Sigmoid colon (tissue), 7 donors: ENCODE measurements around the gene KCNJ10. TPM values are rescaled to one million over a fixed set of nuclear protein-coding genes. Genes with fewer than 3 reads are reported as not detected.

Experiments
- DNase-seq: peaks from one replicate; pipeline ENCODE4 v3.0.0-alpha.2; 2019
- H3K27ac ChIP-seq, 4 donors: fragments of 200-600 bp; sonication (generic); one replicate each; pipeline ENCODE4 v1.5.1; 2016 to 2019; ENCODE audit warnings: mild to moderate bottlenecking in 1 of 4
- H3K27me3 ChIP-seq, 3 donors: fragments of 200-600 bp; sonication (generic); one replicate each; pipeline ENCODE4 v1.5.1; 2019; ENCODE audit warnings: mild to moderate bottlenecking in 1 of 3
- H3K36me3 ChIP-seq, 4 donors: fragments of 200-600 bp; sonication (generic); one replicate each; pipeline ENCODE4 v1.5.1; 2016 to 2019
- H3K4me1 ChIP-seq, 4 donors: fragments of 200-600 bp; sonication (generic); one replicate each; pipeline ENCODE4 v1.5.1; 2017 to 2019
- H3K4me3 ChIP-seq, 4 donors: fragments of 200-600 bp; sonication (generic); one replicate each; pipeline ENCODE4 v1.5.1; 2017 to 2019; ENCODE audit warnings: mild to moderate bottlenecking in 2 of 4, moderate library complexity in 1 of 4
- H3K9me3 ChIP-seq, 4 donors: fragments of 200-600 bp in 3 of 4; sonication (generic) in 3 of 4; one replicate each; pipeline versions ENCODE4 v1.5.1 to v1.6.1; 2013 to 2019
- EP300 ChIP-seq, 4 donors: sonication (generic); formaldehyde crosslinking; IDR thresholded peaks; one replicate each; pipeline ENCODE4 v1.6.1; 2017; ENCODE audit warnings: antibody characterized with exemption in 4 of 4
- POLR2A ChIP-seq, 2 donors: fragments of 450-650 bp; IDR thresholded peaks; one replicate each; pipeline ENCODE4 v1.6.1; 2016; ENCODE audit warnings: antibody characterized with exemption in 2 of 2, mild to moderate bottlenecking in 2 of 2, moderate library complexity in 2 of 2
- POLR2AphosphoS5 ChIP-seq, 4 donors: sonication (generic); formaldehyde crosslinking; IDR thresholded peaks; one replicate each; pipeline ENCODE4 v1.6.1; 2017; ENCODE audit warnings: antibody characterized with exemption in 4 of 4
- WGBS, 2 donors: extraction: QIAGEN DNeasy Blood & Tissue Kit; methylation state at CpG; one replicate each; pipeline ENCODE4 v1.1.7; 2013; 5-methylcytosine and 5-hydroxymethylcytosine counted together
- intact Hi-C: fragments of 100-400 bp; cut with DNase I; formaldehyde crosslinking; loops from one replicate; pipeline ENCODE4 v1.15.1; 2023
- polyA plus RNA-seq, 3 donors: library from polyadenylated mRNA; stranded (reverse); fragments of 200-250 nt; gene quantifications; one replicate each; pipeline ENCODE4 v1.2.3, GENCODE V29; 2013
- total RNA-seq, 4 donors: library from RNA; depleted of rRNA; stranded (reverse); fragments of >200 nt; gene quantifications; one replicate each; pipeline ENCODE4 v1.1.0, GENCODE V29; 2016
- TF ChIP-seq, protein P1 (sequence below), 4 experiments: fragments of 450-650 bp in 3 of 4; fragments of 200-600 bp in 1 of 4; IDR thresholded peaks; one replicate each; pipeline ENCODE4 v1.5.1; 2016 to 2019; ENCODE audit warnings: antibody characterized with exemption in 4 of 4, mild to moderate bottlenecking in 3 of 4, moderate library complexity in 2 of 4
- donor health status: healthy with polysubstance abuse.
- donor health status: Bipolar disorder and iron deficiency.
- donor health status: healthy.

The KCNJ10 gene
- total and polyA plus RNA-seq, 7 donors: 0.23 to 1.3 (median 0.31) TPM; not detected in 3

DNA sequence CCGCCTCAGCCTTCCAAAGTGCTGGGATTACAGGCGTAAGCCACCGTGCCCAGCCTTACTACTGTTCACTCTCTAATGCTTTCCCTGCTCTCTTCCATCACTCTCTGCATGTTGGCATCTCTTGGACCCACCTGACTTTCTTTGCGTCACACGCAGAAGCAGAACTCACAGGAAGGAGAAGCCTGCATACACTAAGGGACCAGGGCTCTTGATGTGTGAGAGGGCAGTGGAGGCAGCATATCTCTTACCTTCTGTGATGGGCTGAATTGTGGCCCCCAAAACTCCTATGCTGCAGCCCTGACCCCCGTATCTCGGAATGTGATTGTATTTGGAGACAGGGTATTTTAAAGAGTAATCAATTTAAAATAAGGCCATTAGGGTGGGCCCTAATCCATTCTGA, 89.2 kb downstream of the KCNJ10 start:
- Histone ChIP-seq H3K4me1 (peaks cover 0 to 20% (median 15%) of the 10 kb centered on the region in 4 donors), H3K9me3 (no peaks in the 10 kb centered on the region), H3K4me3 (no peak overlapping the region), H3K27me3 (no peaks in the 10 kb centered on the region), H3K27ac (no peak overlapping the region), H3K36me3 (no peaks in the 10 kb centered on the region)
- TF ChIP-seq EP300 (IDR thresholded peaks at IDR 0.05) (no peak), POLR2AphosphoS5 (IDR thresholded peaks at IDR 0.05) (no peak), POLR2A (IDR thresholded peaks at IDR 0.05) (no peak)
- TF ChIP-seq, protein P1, sequence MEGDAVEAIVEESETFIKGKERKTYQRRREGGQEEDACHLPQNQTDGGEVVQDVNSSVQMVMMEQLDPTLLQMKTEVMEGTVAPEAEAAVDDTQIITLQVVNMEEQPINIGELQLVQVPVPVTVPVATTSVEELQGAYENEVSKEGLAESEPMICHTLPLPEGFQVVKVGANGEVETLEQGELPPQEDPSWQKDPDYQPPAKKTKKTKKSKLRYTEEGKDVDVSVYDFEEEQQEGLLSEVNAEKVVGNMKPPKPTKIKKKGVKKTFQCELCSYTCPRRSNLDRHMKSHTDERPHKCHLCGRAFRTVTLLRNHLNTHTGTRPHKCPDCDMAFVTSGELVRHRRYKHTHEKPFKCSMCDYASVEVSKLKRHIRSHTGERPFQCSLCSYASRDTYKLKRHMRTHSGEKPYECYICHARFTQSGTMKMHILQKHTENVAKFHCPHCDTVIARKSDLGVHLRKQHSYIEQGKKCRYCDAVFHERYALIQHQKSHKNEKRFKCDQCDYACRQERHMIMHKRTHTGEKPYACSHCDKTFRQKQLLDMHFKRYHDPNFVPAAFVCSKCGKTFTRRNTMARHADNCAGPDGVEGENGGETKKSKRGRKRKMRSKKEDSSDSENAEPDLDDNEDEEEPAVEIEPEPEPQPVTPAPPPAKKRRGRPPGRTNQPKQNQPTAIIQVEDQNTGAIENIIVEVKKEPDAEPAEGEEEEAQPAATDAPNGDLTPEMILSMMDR (IDR thresholded peaks at IDR 0.05): no peak
- no peak for DNase-seq
- WGBS, 2 donors: 97 to 98% methylated on average over 7 of the region's 7 CpGs
- intact Hi-C loops: no loop called here

DNA sequence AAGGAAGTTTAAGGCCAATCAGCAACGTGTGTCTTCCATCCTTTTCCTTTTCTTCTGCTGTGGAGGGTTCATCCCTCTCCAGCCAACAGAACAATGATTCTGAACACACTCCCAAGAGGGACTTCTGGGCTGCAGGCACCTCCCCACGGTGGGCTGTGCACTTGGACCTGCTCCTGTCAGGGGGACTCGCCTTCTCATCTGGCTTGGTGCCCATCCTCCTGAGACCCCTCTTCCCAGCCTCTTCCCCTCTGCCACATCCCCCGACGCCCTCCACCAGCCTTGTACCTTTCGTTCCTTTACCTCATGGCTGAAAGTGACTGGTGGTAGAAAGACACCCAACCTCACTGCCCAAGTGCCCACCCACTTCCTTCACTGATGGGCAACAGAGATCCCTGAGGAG, 89.9 kb downstream of the KCNJ10 start:
- WGBS, 2 donors: 71 to 83% methylated on average over 6 of the region's 6 CpGs
- no peak for DNase-seq

DNA sequence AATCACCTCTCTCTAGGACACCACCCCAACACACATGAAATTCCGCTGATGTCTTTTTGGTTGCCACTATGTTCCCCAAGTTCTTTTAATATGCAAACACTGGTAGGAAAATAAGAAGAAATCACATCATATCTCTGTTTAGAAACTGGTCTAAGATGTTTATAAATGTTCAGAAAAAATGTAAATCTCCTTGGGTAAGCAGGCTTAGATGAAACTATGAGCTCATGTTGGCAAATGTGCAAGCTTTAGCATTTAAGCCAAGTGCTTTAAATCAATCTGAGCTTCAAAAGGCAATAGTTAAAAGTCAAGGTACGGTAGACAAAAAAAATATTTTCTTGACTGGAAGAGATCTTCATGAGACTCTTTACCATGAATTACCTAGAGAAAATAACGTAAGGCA, 90.7 kb downstream of the KCNJ10 start:
- Histone ChIP-seq H3K27me3 (no peaks in the 10 kb centered on the region), H3K4me3 (no peak overlapping the region), H3K36me3 (no peaks in the 10 kb centered on the region), H3K4me1 (peaks cover 0 to 20% (median 15%) of the 10 kb centered on the region in 4 donors), H3K9me3 (no peaks in the 10 kb centered on the region), H3K27ac (peak overlapping the region in 2 of 4 donors; percentile 36 to 52)
- 75 to 87% methylated on average over 3 of the region's 3 CpGs for WGBS, 2 donors
- no peak for DNase-seq
- intact Hi-C loops: no loop called here
- TF ChIP-seq, protein P1 (IDR thresholded peaks at IDR 0.05): no peak
- TF ChIP-seq POLR2AphosphoS5 (IDR thresholded peaks at IDR 0.05) (peak in 3 of 4 donors; percentile 20 to 53 (median 51)), EP300 (IDR thresholded peaks at IDR 0.05) (no peak)

More for the DNA sequence above, 89.9 kb downstream of the KCNJ10 start:
- H3K27me3 ChIP-seq: no peaks in the 10 kb centered on the region
- H3K4me3 ChIP-seq: no peak overlapping the region
- H3K9me3 ChIP-seq: no peaks in the 10 kb centered on the region
- no peaks in the 10 kb centered on the region for H3K36me3 ChIP-seq
- no peak overlapping the region for H3K27ac ChIP-seq
- intact Hi-C loops: no loop called here
- TF ChIP-seq POLR2AphosphoS5 (IDR thresholded peaks at IDR 0.05) (no peak), EP300 (IDR thresholded peaks at IDR 0.05) (no peak), POLR2A (IDR thresholded peaks at IDR 0.05) (no peak)
- TF ChIP-seq, protein P1 (IDR thresholded peaks at IDR 0.05): no peak
- peaks cover 0 to 20% (median 15%) of the 10 kb centered on the region in 4 donors for H3K4me1 ChIP-seq

DNA sequence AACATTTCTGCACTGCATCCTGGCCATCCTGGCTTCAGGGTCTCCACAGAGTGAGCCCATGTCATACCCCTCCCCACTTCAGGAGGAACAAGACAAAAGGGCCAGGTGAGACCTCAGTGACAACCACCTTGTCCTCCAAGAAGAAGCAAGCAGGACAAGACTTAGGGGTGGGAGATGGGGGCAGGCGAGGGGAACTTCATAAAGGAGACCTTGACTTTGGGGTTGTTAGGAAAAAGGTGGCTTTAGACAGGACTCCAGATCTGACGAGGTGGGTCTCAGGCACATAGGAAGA, 91.9 kb downstream of the KCNJ10 start:
- Histone ChIP-seq H3K9me3 (no peaks in the 10 kb centered on the region), H3K4me1 (peaks cover 0 to 20% (median 15%) of the 10 kb centered on the region in 4 donors), H3K27ac (no peak overlapping the region), H3K4me3 (no peak overlapping the region), H3K36me3 (no peaks in the 10 kb centered on the region), H3K27me3 (no peaks in the 10 kb centered on the region)
- intact Hi-C loops: no loop called here
- TF ChIP-seq POLR2AphosphoS5 (IDR thresholded peaks at IDR 0.05): no peak
- TF ChIP-seq, protein P1 (IDR thresholded peaks at IDR 0.05): no peak
- no peak for TF ChIP-seq EP300 (IDR thresholded peaks at IDR 0.05)
- TF ChIP-seq POLR2A (IDR thresholded peaks at IDR 0.05): no peak
- 81 to 89% methylated on average over 2 of the region's 2 CpGs for WGBS, 2 donors
- DNase-seq: no peak

DNA sequence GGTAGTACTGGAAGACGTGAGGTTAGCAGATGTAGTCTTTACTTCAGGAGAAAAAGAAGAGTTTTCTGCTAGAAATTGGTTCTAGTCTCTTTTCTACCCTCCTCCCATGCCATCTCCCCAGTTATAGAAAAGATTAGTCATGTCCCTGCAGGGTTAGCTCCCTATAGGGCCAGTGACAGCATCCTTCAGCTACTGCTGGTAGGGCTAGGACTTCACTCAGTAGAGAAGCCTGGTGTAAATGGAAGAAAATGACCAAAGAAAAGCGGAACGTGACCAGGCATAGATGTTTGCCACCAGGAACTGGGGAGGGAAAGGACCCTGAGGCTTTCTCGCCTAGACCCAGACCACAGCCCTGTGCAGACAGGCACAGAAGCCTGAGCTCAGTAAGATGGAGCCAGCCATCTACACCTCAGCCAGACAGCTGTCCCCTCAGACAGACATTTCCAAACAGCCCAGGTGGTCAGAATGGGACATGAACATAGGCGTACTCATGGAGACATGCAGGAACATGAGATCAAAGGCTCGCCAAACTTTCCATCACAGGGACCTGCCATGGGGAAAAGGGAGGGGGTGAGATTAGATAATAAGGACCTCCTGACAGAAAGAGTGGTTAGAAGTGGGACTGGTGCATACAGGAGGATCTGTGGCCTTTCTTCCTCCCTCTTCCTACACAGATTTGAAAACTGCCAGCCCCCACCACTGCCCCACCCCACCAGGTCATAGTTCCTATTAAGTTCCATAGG, 92.4 kb downstream of the KCNJ10 start:
- 87 to 94% methylated on average over 6 of the region's 6 CpGs for WGBS, 2 donors
- no peak overlapping the region for H3K27ac ChIP-seq
- no peaks in the 10 kb centered on the region for H3K9me3 ChIP-seq
- H3K36me3 ChIP-seq: no peaks in the 10 kb centered on the region
- DNase-seq: no peak
- intact Hi-C loops: no loop called here
- TF ChIP-seq POLR2A (IDR thresholded peaks at IDR 0.05) (no peak), POLR2AphosphoS5 (IDR thresholded peaks at IDR 0.05) (no peak), EP300 (IDR thresholded peaks at IDR 0.05) (no peak)
- TF ChIP-seq, protein P1 (IDR thresholded peaks at IDR 0.05): no peak
- H3K27me3 ChIP-seq: no peaks in the 10 kb centered on the region
- H3K4me3 ChIP-seq: no peak overlapping the region
- peaks cover 0 to 20% (median 15%) of the 10 kb centered on the region in 4 donors for H3K4me1 ChIP-seq
